Neural cell (in vitro differentiated cells): ENCODE results near the gene PHLDA2. TPM values are rescaled to one million over a fixed set of nuclear protein-coding genes. Genes with fewer than 3 reads are reported as not detected.

Experiments
- H2AFZ ChIP-seq: fragments of 200-600, 300-800 bp; sonication (generic), shearing (Covaris generic); 2 replicates; pipeline ENCODE4 v1.6.0; 2014; ENCODE audit warnings: low read depth, mild to moderate bottlenecking, antibody characterized with exemption, low read length, moderate library complexity
- H3F3A ChIP-seq: fragments of 200-600 bp; shearing (Covaris generic); 2 replicates; pipeline ENCODE4 v1.6.1; 2016; ENCODE audit warnings: mild to moderate bottlenecking, moderate library complexity, mixed read lengths, antibody characterized with exemption, low read length; ENCODE audit not compliant: insufficient read depth, poor library complexity, severe bottlenecking
- H3K27ac ChIP-seq: fragments of 200-600, 300-800 bp; sonication (generic), shearing (Covaris generic); 2 replicates; pipeline ENCODE4 v1.5.1; 2014; ENCODE audit warnings: mild to moderate bottlenecking, low read length, moderate library complexity
- H3K27me3 ChIP-seq: fragments of 300-800, 200-600 bp; sonication (generic), shearing (Covaris generic); 2 replicates; pipeline ENCODE4 v1.6.0; 2014; ENCODE audit warnings: mild to moderate bottlenecking, low read depth, low read length, moderate library complexity; ENCODE audit not compliant: insufficient read depth
- H3K36me3 ChIP-seq: fragments of 300-800, 200-600 bp; sonication (generic), shearing (Covaris generic); 2 replicates; pipeline ENCODE4 v1.5.1; 2014; ENCODE audit warnings: mild to moderate bottlenecking, antibody characterized with exemption, low read length, moderate library complexity; ENCODE audit not compliant: insufficient read depth
- H3K4me2 ChIP-seq: fragments of 300-800, 200-600 bp; sonication (generic), shearing (Covaris generic); 2 replicates; pipeline ENCODE4 v1.6.0; 2014; ENCODE audit warnings: mild to moderate bottlenecking, low read length
- H3K4me3 ChIP-seq: fragments of 300-800, 200-600 bp; sonication (generic), shearing (Covaris generic); 2 replicates; pipeline ENCODE4 v1.5.1; 2014; ENCODE audit warnings: mild to moderate bottlenecking, low read length, moderate library complexity
- H3K79me2 ChIP-seq: fragments of 200-600 bp; shearing (Covaris generic); replicated peaks from 2 replicates; pipeline ENCODE4 v1.6.0; 2014; ENCODE audit warnings: mild to moderate bottlenecking, low read length, moderate library complexity; ENCODE audit not compliant: insufficient read depth
- H3K9ac ChIP-seq: fragments of 300-800, 200-600 bp; sonication (generic), shearing (Covaris generic); 2 replicates; pipeline ENCODE4 v1.6.1; 2016; ENCODE audit warnings: mild to moderate bottlenecking, low read length, mixed read lengths
- H3K9me2 ChIP-seq: fragments of 200-600 bp; shearing (Covaris generic); 2 replicates; pipeline ENCODE4 v1.6.1; 2016; ENCODE audit warnings: mild to moderate bottlenecking, low read length, mixed read lengths; ENCODE audit not compliant: insufficient read depth
- H3K9me3 ChIP-seq: fragments of 200-600, 300-800 bp; sonication (generic), shearing (Covaris generic); 2 replicates; pipeline ENCODE4 v1.6.1; 2016; ENCODE audit warnings: mild to moderate bottlenecking, mixed run types, low read length, moderate library complexity, mixed read lengths
- H4K20me1 ChIP-seq: fragments of 200-600 bp; shearing (Covaris generic); 2 replicates; pipeline ENCODE4 v1.6.1; 2016; ENCODE audit warnings: mild to moderate bottlenecking, mixed run types; ENCODE audit not compliant: insufficient read depth
- EP300 ChIP-seq: fragments of 450-650 bp; conservative IDR thresholded peaks from 2 replicates; pipeline ENCODE4 v1.6.1; 2014; ENCODE audit warnings: antibody characterized with exemption, mild to moderate bottlenecking, moderate library complexity; ENCODE audit not compliant: poor library complexity, severe bottlenecking
- EZH2 ChIP-seq: fragments of 200-600, 300-800 bp; shearing (Covaris generic), sonication (generic); IDR thresholded peaks from 2 replicates; pipeline ENCODE4 v1.6.1; 2014; ENCODE audit warnings: antibody characterized with exemption, low read length, borderline replicate concordance, mild to moderate bottlenecking; ENCODE audit not compliant: insufficient read depth, poor library complexity, severe bottlenecking
- MXI1 ChIP-seq: fragments of 450-650 bp; conservative IDR thresholded peaks from 2 replicates; pipeline ENCODE4 v1.6.1; 2014; ENCODE audit warnings: antibody characterized with exemption, mild to moderate bottlenecking; ENCODE audit not compliant: poor library complexity, severe bottlenecking
- POLR2AphosphoS5 ChIP-seq: IDR thresholded peaks from 2 replicates; pipeline ENCODE4 v1.6.1; 2012
- RAD21 ChIP-seq: fragments of 450-650 bp; conservative IDR thresholded peaks from 2 replicates; pipeline ENCODE4 v1.6.1; 2014; ENCODE audit warnings: antibody characterized with exemption, mild to moderate bottlenecking, moderate library complexity
- TAF1 ChIP-seq: IDR thresholded peaks from 2 replicates; pipeline ENCODE4 v1.6.1; 2012; ENCODE audit warnings: low read depth
- polyA plus RNA-seq: library from polyadenylated mRNA; depleted of rRNA; stranded (reverse); fragments of >200 nt; gene quantifications from 2 replicates; pipeline ENCODE4 v1.2.3, GENCODE V29; 2014
- TF ChIP-seq, protein P1 (sequence below): fragments of 450-650 bp; IDR thresholded peaks from 2 replicates; pipeline ENCODE4 v1.5.1; 2014; ENCODE audit warnings: antibody characterized with exemption, mild to moderate bottlenecking, moderate library complexity; ENCODE audit not compliant: poor library complexity, severe bottlenecking
- TF ChIP-seq, protein P2 (sequence below): IDR thresholded peaks from 2 replicates; pipeline ENCODE4 v1.6.1; 2012; ENCODE audit warnings: borderline replicate concordance

Gene PHLDA2
- polyA plus RNA-seq, 1 donor from 2014 or later: not detected

GRCh38 chr11:2891326-2892214 lies 37.6 kb downstream of the PHLDA2 start:
- Histone ChIP-seq H2AFZ (no peak overlapping the region), H3K79me2 (no peaks in the 10 kb centered on the region), H3K4me3 (no peak overlapping the region), H3K9me3 (no peaks in the 10 kb centered on the region), H3F3A (no peaks in the 10 kb centered on the region), H3K36me3 (no peaks in the 10 kb centered on the region), H4K20me1 (no peaks in the 10 kb centered on the region), H3K27ac (no peak overlapping the region), H3K4me2 (no peak overlapping the region), H3K9ac (peak overlapping the region; percentile 29), H3K9me2 (no peaks in the 10 kb centered on the region), H3K27me3 (no peaks in the 10 kb centered on the region)
- TF ChIP-seq, protein P1, sequence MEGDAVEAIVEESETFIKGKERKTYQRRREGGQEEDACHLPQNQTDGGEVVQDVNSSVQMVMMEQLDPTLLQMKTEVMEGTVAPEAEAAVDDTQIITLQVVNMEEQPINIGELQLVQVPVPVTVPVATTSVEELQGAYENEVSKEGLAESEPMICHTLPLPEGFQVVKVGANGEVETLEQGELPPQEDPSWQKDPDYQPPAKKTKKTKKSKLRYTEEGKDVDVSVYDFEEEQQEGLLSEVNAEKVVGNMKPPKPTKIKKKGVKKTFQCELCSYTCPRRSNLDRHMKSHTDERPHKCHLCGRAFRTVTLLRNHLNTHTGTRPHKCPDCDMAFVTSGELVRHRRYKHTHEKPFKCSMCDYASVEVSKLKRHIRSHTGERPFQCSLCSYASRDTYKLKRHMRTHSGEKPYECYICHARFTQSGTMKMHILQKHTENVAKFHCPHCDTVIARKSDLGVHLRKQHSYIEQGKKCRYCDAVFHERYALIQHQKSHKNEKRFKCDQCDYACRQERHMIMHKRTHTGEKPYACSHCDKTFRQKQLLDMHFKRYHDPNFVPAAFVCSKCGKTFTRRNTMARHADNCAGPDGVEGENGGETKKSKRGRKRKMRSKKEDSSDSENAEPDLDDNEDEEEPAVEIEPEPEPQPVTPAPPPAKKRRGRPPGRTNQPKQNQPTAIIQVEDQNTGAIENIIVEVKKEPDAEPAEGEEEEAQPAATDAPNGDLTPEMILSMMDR: no peak
- no peak for TF ChIP-seq POLR2AphosphoS5
- TF ChIP-seq, protein P2, sequence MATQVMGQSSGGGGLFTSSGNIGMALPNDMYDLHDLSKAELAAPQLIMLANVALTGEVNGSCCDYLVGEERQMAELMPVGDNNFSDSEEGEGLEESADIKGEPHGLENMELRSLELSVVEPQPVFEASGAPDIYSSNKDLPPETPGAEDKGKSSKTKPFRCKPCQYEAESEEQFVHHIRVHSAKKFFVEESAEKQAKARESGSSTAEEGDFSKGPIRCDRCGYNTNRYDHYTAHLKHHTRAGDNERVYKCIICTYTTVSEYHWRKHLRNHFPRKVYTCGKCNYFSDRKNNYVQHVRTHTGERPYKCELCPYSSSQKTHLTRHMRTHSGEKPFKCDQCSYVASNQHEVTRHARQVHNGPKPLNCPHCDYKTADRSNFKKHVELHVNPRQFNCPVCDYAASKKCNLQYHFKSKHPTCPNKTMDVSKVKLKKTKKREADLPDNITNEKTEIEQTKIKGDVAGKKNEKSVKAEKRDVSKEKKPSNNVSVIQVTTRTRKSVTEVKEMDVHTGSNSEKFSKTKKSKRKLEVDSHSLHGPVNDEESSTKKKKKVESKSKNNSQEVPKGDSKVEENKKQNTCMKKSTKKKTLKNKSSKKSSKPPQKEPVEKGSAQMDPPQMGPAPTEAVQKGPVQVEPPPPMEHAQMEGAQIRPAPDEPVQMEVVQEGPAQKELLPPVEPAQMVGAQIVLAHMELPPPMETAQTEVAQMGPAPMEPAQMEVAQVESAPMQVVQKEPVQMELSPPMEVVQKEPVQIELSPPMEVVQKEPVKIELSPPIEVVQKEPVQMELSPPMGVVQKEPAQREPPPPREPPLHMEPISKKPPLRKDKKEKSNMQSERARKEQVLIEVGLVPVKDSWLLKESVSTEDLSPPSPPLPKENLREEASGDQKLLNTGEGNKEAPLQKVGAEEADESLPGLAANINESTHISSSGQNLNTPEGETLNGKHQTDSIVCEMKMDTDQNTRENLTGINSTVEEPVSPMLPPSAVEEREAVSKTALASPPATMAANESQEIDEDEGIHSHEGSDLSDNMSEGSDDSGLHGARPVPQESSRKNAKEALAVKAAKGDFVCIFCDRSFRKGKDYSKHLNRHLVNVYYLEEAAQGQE: no peak
- TF ChIP-seq TAF1: no peak

DNA sequence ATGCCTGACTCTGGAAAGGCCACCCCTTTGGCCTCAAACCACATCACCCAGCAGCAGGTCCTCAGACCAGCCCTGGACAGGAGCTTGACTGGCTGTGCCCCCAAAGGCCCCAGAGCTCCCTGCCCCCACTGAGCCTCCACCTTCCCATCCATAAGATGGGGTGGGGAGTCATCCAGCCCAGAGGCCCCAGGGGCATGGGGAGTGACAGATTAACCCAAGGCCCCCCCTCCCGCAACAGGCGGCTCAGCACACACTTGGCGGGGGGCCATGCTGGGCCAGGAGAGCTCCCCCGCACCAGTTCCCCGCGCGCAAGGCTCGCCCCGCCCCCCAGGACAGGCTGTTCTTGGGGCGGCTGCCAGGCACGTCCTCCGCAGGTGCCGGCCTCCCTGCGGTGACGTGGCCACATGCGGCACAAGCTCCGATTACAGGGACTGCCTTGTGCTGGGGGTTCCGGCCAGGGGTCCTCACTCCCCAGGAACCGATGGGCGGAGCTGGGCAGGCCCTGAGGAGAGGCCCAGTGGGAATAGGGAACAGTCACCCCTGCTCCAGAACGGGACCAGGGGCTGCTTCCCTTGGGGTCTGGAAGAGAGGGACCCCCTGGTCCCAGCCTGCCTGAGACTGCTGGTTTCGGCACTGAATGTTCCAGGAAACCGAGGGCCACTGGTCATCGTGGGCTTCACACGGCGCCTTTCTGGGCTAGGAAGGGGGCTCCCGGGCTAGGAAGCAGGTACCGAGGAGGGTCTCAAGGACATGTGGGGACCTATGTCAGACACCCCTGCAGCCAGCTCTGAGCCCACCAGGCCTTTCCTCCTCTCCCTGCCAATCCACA lies 38.5 kb downstream of the PHLDA2 start:
- no peak overlapping the region for H2AFZ ChIP-seq
- H3K36me3 ChIP-seq: no peaks in the 10 kb centered on the region
- no peak overlapping the region for H3K9ac ChIP-seq
- no peaks in the 10 kb centered on the region for H4K20me1 ChIP-seq
- H3K4me2 ChIP-seq: no peak overlapping the region
- H3K27ac ChIP-seq: no peak overlapping the region
- no peak overlapping the region for H3K4me3 ChIP-seq
- no peaks in the 10 kb centered on the region for H3K9me2 ChIP-seq
- H3K9me3 ChIP-seq: no peaks in the 10 kb centered on the region
- no peaks in the 10 kb centered on the region for H3K79me2 ChIP-seq
- no peak for TF ChIP-seq EZH2
- TF ChIP-seq EP300: no peak
- TF ChIP-seq RAD21: no peak
- TF ChIP-seq, protein P1: no peak
- no peak for TF ChIP-seq MXI1
- TF ChIP-seq, protein P2: no peak
- H3K27me3 ChIP-seq: no peaks in the 10 kb centered on the region
- H3F3A ChIP-seq: no peaks in the 10 kb centered on the region
